Adrenal gland (tissue), 5 donors: ENCODE results near the gene RAI14.

Experiments
- CTCF ChIP-seq, 6 experiments: fragments of 450-650 bp in 4 of 6; fragments of 200-600 bp in 2 of 6; sonication (generic) in 1 of 6; IDR thresholded peaks; 1 replicate in 5 of 6; 2 replicates in 1 of 6; pipeline versions ENCODE4 v1.5.1 to v1.8.0; 2016 to 2021; ENCODE audit warnings: antibody characterized with exemption in 6 of 6, mild to moderate bottlenecking in 2 of 6, moderate library complexity in 1 of 6
- POLR2A ChIP-seq, 2 donors: fragments of 450-650 bp; IDR thresholded peaks; one replicate each; pipeline ENCODE4 v1.6.1; 2017; ENCODE audit warnings: antibody characterized with exemption in 2 of 2, mild to moderate bottlenecking in 2 of 2, moderate library complexity in 1 of 2
- donor health status: DM: no; HTN: no; CAD: no.

- TF ChIP-seq POLR2A (IDR thresholded peaks at IDR 0.05): peak in 1 of 2 donors; percentile 54
- no peak for TF ChIP-seq CTCF (IDR thresholded peaks at IDR 0.05)
Measured at GRCh38 chr5:34791761-34792244, 135.7 kb downstream of the RAI14 start.
